K562 (cell line): ENCODE results near the gene CCNL1. TPM values are rescaled to one million over a fixed set of nuclear protein-coding genes. Genes with fewer than 3 reads are reported as not detected.

Source experiments
- ATF6 ChIP-seq: sonication (generic); formaldehyde crosslinking; IDR thresholded peaks from 2 replicates; pipeline ENCODE4 v1.4.0; 2020; ENCODE audit warnings: mild to moderate bottlenecking, missing genetic modification reagents
- CREB1 ChIP-seq, 2 experiments: sonication (generic) in 1 of 2; formaldehyde crosslinking in 1 of 2; IDR thresholded peaks; 2 replicates each; pipeline versions ENCODE4 v1.6.1 to v1.8.0; 2012 to 2022; ENCODE audit warnings: inconsistent platforms in 1 of 2, mild to moderate bottlenecking in 1 of 2, missing genetic modification reagents in 1 of 2, moderate library complexity in 1 of 2
- FUS ChIP-seq: fragments of 200-400 bp; formaldehyde crosslinking; optimal IDR thresholded peaks from 2 replicates; pipeline ENCODE3; 2017; ENCODE audit warnings: low read depth, low read length
- GTF3C2 ChIP-seq: IDR thresholded peaks from 3 replicates; pipeline ENCODE4 v1.6.1; 2011; ENCODE audit warnings: borderline replicate concordance, mild to moderate bottlenecking, moderate library complexity; ENCODE audit not compliant: insufficient read length; ENCODE audit errors: extremely low read depth
- HEY1 ChIP-seq: fragments of 250-450 bp; sonication (Bioruptor Pico); IDR thresholded peaks from 2 replicates; pipeline ENCODE4 v1.5.0; 2020; ENCODE audit warnings: mild to moderate bottlenecking, moderate library complexity, borderline replicate concordance
- HMBOX1 ChIP-seq: sonication (generic); IDR thresholded peaks from 2 replicates; pipeline ENCODE4 v1.6.1; 2016
- HNRNPUL1 ChIP-seq: fragments of 200-400 bp; formaldehyde crosslinking; IDR thresholded peaks from 2 replicates; pipeline ENCODE4 v1.6.1; 2017; ENCODE audit warnings: low read length
- MAFG ChIP-seq: fragments of 450-650 bp; conservative IDR thresholded peaks from 2 replicates; pipeline ENCODE4 v1.6.1; 2016; ENCODE audit warnings: missing genetic modification characterization, missing compliant biosample characterization
- MTA3 ChIP-seq: fragments of 450-650 bp; formaldehyde crosslinking; IDR thresholded peaks from 2 replicates; pipeline ENCODE4 v1.6.1; 2017; ENCODE audit warnings: mild to moderate bottlenecking, borderline replicate concordance
- NR4A1 ChIP-seq, 2 experiments: fragments of 250-450 bp in 1 of 2; fragments of 450-650 bp in 1 of 2; sonication (Bioruptor Pico) in 1 of 2; IDR thresholded peaks; 2 replicates each; pipeline versions ENCODE4 v1.4.0 to v1.6.1; 2016 to 2020; ENCODE audit warnings: mild to moderate bottlenecking in 2 of 2, missing compliant biosample characterization in 1 of 2, missing genetic modification characterization in 1 of 2, moderate library complexity in 1 of 2
- PURB ChIP-seq: sonication (generic); formaldehyde crosslinking; IDR thresholded peaks from 2 replicates; pipeline ENCODE4 v1.9.0; 2021; ENCODE audit warnings: low read depth, mild to moderate bottlenecking, missing genetic modification reagents
- RAD21 ChIP-seq, 2 experiments: fragments of 250-450 bp in 1 of 2; fragments of 450-650 bp in 1 of 2; sonication (Bioruptor Pico) in 1 of 2; formaldehyde crosslinking in 1 of 2; IDR thresholded peaks in 1 of 2; conservative IDR thresholded peaks in 1 of 2; 2 replicates each; pipeline versions ENCODE4 v1.4.0 to v1.8.0; 2020 to 2022; ENCODE audit warnings: mild to moderate bottlenecking in 2 of 2, moderate library complexity in 1 of 2
- TAF1 ChIP-seq: IDR thresholded peaks from 2 replicates; pipeline ENCODE4 v1.6.1; 2011; ENCODE audit warnings: mild to moderate bottlenecking, low read length, moderate library complexity; ENCODE audit not compliant: insufficient read depth, control insufficient read depth, severe bottlenecking; ENCODE audit errors: extremely low read depth
- ZBTB34 ChIP-seq: fragments of 250-450 bp; sonication (Bioruptor Pico); IDR thresholded peaks from 2 replicates; pipeline ENCODE4 v1.8.0; 2021; ENCODE audit warnings: mild to moderate bottlenecking, moderate library complexity
- ZNF124 ChIP-seq: sonication (generic); formaldehyde crosslinking; IDR thresholded peaks from 2 replicates; pipeline ENCODE4 v1.8.1; 2022; ENCODE audit warnings: missing genetic modification reagents
- ZNF584 ChIP-seq: fragments of 200-800 bp; sonication (Bioruptor generic); IDR thresholded peaks from 2 replicates; pipeline ENCODE4 v1.6.1; 2016; ENCODE audit warnings: low read depth, mild to moderate bottlenecking, missing genetic modification characterization, missing compliant biosample characterization
- polyA plus RNA-seq, 8 experiments: library from polyadenylated mRNA; depleted of rRNA in 4 of 8; stranded (reverse) in 5 of 8; unstranded in 3 of 8; fragments of >200 nt; fragmentation: Nextera tagmentation in 2 of 8; fragmentation: Illumina TruSeq in 1 of 8; extraction: Ambion mirVana in 2 of 8; extraction: Trizol in 1 of 8; gene quantifications; 2 replicates each; pipeline versions ENCODE4 v1.2.1 to v1.2.3, GENCODE V29; 2011 to 2014; ENCODE audit warnings: inconsistent platforms in 1 of 8, missing spikeins in 1 of 8
- total RNA-seq, 7 experiments: library from RNA; depleted of rRNA in 6 of 7; stranded (reverse); fragments of >200 nt in 6 of 7; fragmentation: Illumina TruSeq in 2 of 7; extraction: Trizol in 2 of 7; gene quantifications; 2 replicates each; pipeline versions ENCODE4 v1.2.1 to v1.2.3, GENCODE V29; 2011 to 2021; ENCODE audit warnings: low replicate concordance in 1 of 7
- TF ChIP-seq, protein P1 (sequence below): fragments of 450-650 bp; IDR thresholded peaks from 2 replicates; pipeline ENCODE4 v1.6.1; 2016; ENCODE audit warnings: low read depth, mild to moderate bottlenecking, moderate library complexity

Gene CCNL1
- total and polyA plus RNA-seq, 9 of the 15 experiments (the other 6 are each of a cell fraction or from before 2014, with no cell fraction given) = 16.1 to 186 (median 132) TPM

GRCh38 chr3:157130467-157131251 lies 29.3 kb downstream of the CCNL1 start (continued):
- TF ChIP-seq GTF3C2 (no peak), NR4A1 (CRISPR knock-in tag; IDR thresholded peaks at IDR 0.05) (0 out of 2 replicates have a peak, but pooled peaks have one; percentile 51), NR4A1 (tag; IDR thresholded peaks at IDR 0.05) (no peak; the same call in 1 of the 2 replicates), MAFG (tag) (no peak), TAF1 (no peak), CREB1 (IDR thresholded peaks at IDR 0.05) (no peak), CREB1 (CRISPR knock-in tag; IDR thresholded peaks at IDR 0.05) (no peak), HMBOX1 (no peak), HNRNPUL1 (no peak), ZNF584 (CRISPR knock-in tag) (no peak; the same call in 1 of the 2 replicates), FUS (no peak), PURB (CRISPR knock-in tag) (no peak), MTA3 (no peak; the same call in 1 of the 2 replicates), RAD21 (CRISPR knock-in tag; conservative IDR thresholded peaks at IDR 0.05 in 1 of 2, IDR thresholded peaks at IDR 0.05 in 1 of 2) (peak; percentile 86 to 91), HEY1 (CRISPR knock-in tag) (no peak), ATF6 (CRISPR knock-in tag) (no peak), ZNF124 (CRISPR knock-in tag) (no peak), ZBTB34 (no peak)
- TF ChIP-seq, protein P1, sequence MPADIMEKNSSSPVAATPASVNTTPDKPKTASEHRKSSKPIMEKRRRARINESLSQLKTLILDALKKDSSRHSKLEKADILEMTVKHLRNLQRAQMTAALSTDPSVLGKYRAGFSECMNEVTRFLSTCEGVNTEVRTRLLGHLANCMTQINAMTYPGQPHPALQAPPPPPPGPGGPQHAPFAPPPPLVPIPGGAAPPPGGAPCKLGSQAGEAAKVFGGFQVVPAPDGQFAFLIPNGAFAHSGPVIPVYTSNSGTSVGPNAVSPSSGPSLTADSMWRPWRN = 0 out of 2 replicates have a peak, but pooled peaks have one; percentile 27
